SK-N-MC (cell line): ENCODE measurements around the gene FAM118A.

Experiments used
- EZH2 ChIP-seq: fragments of 200-600 bp; sonication (generic); IDR thresholded peaks from one replicate; pipeline ENCODE4 v1.6.1; 2017; ENCODE audit warnings: antibody characterized with exemption
- POLR2AphosphoS5 ChIP-seq: IDR thresholded peaks from 2 replicates; pipeline ENCODE4 v1.6.1; 2012; ENCODE audit warnings: mild to moderate bottlenecking, low read depth, low read length, borderline replicate concordance

DNA sequence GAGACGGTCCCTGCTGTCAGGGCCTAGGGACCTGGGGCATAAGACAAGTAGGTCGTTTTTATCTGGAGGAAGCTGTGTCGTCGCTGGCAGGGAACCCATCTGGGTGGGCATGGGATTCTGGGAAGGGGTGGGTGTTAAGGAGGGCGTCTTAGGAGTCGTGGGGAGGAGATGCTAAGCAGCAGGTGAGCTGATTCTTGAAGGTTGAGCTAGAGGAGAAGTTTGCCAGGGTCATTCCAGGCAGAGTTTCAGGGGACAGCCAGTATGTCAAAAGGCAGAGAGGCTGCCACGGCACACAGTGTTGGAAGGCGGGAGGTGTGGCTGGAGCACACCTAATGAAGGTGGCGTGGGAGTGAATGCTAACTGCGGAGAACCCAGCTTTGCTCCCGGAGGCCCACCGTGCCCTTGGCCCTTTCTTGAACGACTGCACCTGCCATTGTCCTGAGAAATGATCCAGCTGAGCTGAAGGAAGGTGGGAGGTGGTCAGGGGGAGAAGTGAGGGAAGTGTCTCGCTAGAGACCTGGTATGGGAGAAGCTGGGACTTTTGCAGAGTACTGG, 1.3 kb downstream of the FAM118A start:
- TF ChIP-seq EZH2 (no peak), POLR2AphosphoS5 (no peak)
